GM10248 (cell line): ENCODE measurements around the gene NUDT14.

Experiments
- CTCF ChIA-PET: fragments of 300-600 bp; sonication (Branson Sonifier 250); formaldehyde crosslinking; extraction: SDS; loops from one replicate; lab custom pipeline; 2021; ENCODE audit warnings: antibody characterized with exemption; lab: Yijun Ruan, JAX
- POLR2A ChIA-PET: fragments of 350-650 bp; sonication (Branson Sonifier 250); formaldehyde crosslinking; extraction: SDS; loops from one replicate; lab custom pipeline; 2020; ENCODE audit warnings: antibody characterized with exemption; lab: Yijun Ruan, JAX
- DNase-seq: peaks from one replicate; pipeline ENCODE4 v3.0.0; 2012; ENCODE audit errors: extremely low spot score
- CTCF ChIP-seq: IDR thresholded peaks from 2 replicates; pipeline ENCODE4 v1.5.1; 2012; ENCODE audit warnings: mild to moderate bottlenecking, low read depth; ENCODE audit errors: extremely low read depth, missing control alignments, control extremely low read depth

The NUDT14 gene

GRCh38 chr14:105218611-105219010, 37.5 kb upstream of the NUDT14 start:
- DNase-seq = no peak
- ChIA-PET POLR2A (no interaction called here), CTCF (interaction anchor here (1.0 to 1.4 kb wide), 2 partner anchors 17 to 271 kb away, joined by 3 read pairs; no protein-coding TSS in a partner anchor)
- no peak for TF ChIP-seq CTCF

GRCh38 chr14:105217774-105218173, 36.7 kb upstream of the NUDT14 start:
- TF ChIP-seq CTCF = no peak
- ChIA-PET POLR2A (no interaction called here), CTCF (interaction anchor here (1.0 to 1.4 kb wide), 2 partner anchors 16 to 272 kb away, joined by 3 read pairs; no protein-coding TSS in a partner anchor)
- no peak for DNase-seq

DNA sequence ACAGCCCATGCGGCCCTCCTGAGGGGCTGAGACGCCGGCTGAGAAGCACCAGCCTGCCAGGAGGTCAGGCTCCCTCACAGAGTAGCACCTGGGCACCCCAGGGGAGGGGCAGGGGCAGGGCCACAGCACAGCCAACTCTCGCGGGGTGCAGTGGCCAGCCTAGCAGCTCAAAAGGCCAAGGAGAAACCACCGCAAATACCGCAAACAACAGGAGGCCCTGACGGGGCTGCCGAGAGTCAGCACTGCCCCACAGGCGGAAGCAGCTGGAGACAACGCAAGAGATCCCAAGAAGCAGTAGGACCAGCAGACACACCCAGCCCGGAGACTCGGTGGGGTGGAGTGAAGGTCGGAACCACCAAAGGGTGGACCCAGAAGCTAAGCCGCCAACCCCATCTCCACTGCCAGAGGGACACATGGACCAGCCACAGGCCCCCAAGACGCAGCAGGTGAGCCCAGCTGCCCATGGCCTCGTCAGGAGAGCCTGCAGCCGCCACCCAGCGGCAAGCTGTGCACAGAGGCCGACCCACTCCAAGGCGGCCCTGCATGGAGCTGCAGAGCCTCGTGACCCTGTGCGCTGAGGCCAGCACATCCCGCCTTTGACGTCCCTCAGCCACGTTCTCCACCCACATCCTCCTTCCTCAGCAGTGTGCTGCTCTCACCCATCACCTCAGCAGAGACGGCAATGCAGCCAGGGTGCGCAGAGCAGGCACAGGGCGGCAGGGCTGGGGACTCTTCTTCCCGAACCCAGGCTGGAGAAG, 35.6 kb upstream of the NUDT14 start:
- CTCF ChIA-PET = interaction anchor here (1.1 kb wide), 1 partner anchor 11 kb away, joined by 3 read pairs; no protein-coding TSS in a partner anchor
- TF ChIP-seq CTCF = no peak
- DNase-seq = no peak
- POLR2A ChIA-PET = no interaction called here

DNA sequence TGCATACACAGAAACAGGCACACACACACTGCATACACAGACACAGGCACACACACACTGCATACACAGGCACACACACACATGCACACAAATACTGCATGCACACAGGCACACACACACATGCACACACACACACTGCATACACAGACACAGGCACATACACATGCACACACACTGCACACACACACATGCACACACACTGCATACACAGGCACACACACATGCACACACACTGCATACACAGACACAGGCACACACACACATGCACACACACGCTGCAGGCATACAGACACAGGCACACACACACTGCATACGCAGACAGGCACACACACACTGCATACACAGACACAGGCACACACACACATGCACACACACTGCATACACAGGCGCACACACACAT, 34.5 kb upstream of the NUDT14 start:
- no peak for DNase-seq
- POLR2A ChIA-PET = no interaction called here
- CTCF ChIA-PET = no interaction called here
- TF ChIP-seq CTCF = no peak

DNA sequence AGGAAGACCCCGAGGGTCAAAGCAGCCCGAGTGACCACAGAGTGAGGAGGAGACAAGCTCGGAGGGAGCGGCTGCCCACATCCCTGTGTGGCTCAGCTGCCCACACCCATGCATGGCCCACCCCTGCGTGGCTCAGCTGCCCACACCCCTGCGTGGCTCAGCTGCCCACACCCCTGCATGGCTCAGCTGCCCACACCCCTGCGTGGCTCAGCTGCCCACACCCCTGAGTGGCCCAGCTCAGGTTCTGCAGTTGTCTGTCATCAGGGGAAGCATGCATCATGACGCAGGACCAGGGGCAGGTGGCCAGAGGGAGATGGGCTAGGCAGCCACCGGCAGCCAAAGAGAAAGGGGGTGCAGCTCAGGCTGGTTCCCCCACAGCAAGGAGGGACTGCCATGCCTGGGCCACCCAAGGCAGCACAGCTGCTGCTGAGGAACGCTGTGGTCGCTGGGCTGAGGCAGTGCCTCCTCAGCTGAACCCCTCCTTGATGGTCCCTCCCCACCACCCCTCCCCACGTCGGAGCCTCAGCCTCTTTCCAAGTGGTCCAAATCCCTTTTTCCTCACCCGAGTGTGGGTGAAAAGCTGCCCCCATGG, 33.3 kb upstream of the NUDT14 start:
- no peak for TF ChIP-seq CTCF
- no peak for DNase-seq
- POLR2A ChIA-PET = no interaction called here
- CTCF ChIA-PET = no interaction called here

DNA sequence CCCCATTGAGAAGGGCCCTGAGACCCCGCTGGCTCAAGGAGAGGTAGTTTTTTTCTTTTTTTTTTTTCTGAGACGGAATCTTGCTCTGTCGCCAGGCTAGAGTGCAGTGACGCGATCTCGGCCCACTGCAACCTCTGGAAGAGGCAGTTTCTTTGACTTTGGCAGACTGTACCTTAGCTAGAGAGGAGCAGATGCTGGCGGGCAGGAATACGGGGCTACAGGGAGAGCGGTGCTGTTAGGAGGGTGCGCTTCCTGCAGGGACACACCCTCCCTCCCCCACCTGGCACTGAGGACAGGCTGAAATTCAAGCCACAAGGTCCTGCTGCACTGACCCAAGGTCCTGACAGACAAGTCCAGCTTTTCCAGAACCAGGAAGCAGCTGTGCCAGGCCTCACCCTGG, 32.2 kb upstream of the NUDT14 start:
- ChIA-PET CTCF (no interaction called here), POLR2A (no interaction called here)
- no peak for TF ChIP-seq CTCF
- DNase-seq = no peak
